Measurements from ENCODE around the gene LY6G5B. TPM values are rescaled to one million over a fixed set of nuclear protein-coding genes. Genes with fewer than 3 reads are reported as not detected.

The LY6G5B gene
- total and polyA plus RNA-seq, 4 donors, result 1.6 to 25.1 (median 20.2) TPM

GRCh38 chr6:31719001-31719400 is 49.2 kb downstream of the LY6G5B start:
- intact Hi-C loops (cut with DNase I), result no loop called here
- 87 to 89% methylated on average over 6 of the region's 6 CpGs for WGBS, 2 donors
- H3K36me3 ChIP-seq (ENCODE audit: control insufficient read depth in 1 of 2, insufficient read depth in 2 of 2, low read length in 1 of 2), result no peaks in the 10 kb centered on the region
- no peaks in the 10 kb centered on the region for H3K27me3 ChIP-seq (ENCODE audit: control insufficient read depth in 1 of 2, insufficient read depth in 2 of 2, low read length in 1 of 2)
- DNase-seq (no peak), ATAC-seq (ENCODE audit: low FRiP score) (no peak)
- no peak overlapping the region for H3K27ac ChIP-seq (ENCODE audit: low read depth in 1 of 2, low read length in 2 of 2)
- no peaks in the 10 kb centered on the region for H3K9me3 ChIP-seq (ENCODE audit: control insufficient read depth, low read length)
- H3K4me3 ChIP-seq (ENCODE audit: low read length in 2 of 2), result no peak overlapping the region
- H3K4me1 ChIP-seq (ENCODE audit: control insufficient read depth in 1 of 2, insufficient read depth in 2 of 2, low read length in 2 of 2), result no peaks in the 10 kb centered on the region

GRCh38 chr6:31720196-31720770 is 50.5 kb downstream of the LY6G5B start:
- Histone ChIP-seq H3K27me3 (ENCODE audit: control insufficient read depth in 1 of 2, insufficient read depth in 2 of 2, low read length in 1 of 2) (no peaks in the 10 kb centered on the region), H3K27ac (ENCODE audit: low read depth in 1 of 2, low read length in 2 of 2) (no peak overlapping the region), H3K9me3 (ENCODE audit: control insufficient read depth, low read length) (no peaks in the 10 kb centered on the region), H3K4me3 (ENCODE audit: low read length in 2 of 2) (no peak overlapping the region), H3K4me1 (ENCODE audit: control insufficient read depth in 1 of 2, insufficient read depth in 2 of 2, low read length in 2 of 2) (no peaks in the 10 kb centered on the region), H3K36me3 (ENCODE audit: control insufficient read depth in 1 of 2, insufficient read depth in 2 of 2, low read length in 1 of 2) (no peaks in the 10 kb centered on the region)
- no peak for ATAC-seq (ENCODE audit: low FRiP score)
- 84 to 90% methylated on average over 5 of the region's 5 CpGs for WGBS, 2 donors
- no peak for DNase-seq
- intact Hi-C loops (cut with DNase I), result no loop called here

GRCh38 chr6:31721351-31722020 is 51.7 kb downstream of the LY6G5B start, which contains the start of gene LY6G6C:
Gene LY6G6C (minus strand): TSS chr6:31721746. CDS start chr6:31721679, 67 bp downstream.
- Histone ChIP-seq H3K36me3 (ENCODE audit: control insufficient read depth in 1 of 2, insufficient read depth in 2 of 2, low read length in 1 of 2) (no peaks in the 10 kb centered on the region), H3K4me3 (ENCODE audit: low read length in 2 of 2) (no peak within 1 kb of the TSS), H3K4me1 (ENCODE audit: control insufficient read depth in 1 of 2, insufficient read depth in 2 of 2, low read length in 2 of 2) (no peaks in the 10 kb centered on the region), H3K27me3 (ENCODE audit: control insufficient read depth in 1 of 2, insufficient read depth in 2 of 2, low read length in 1 of 2) (no peaks in the 10 kb centered on the region), H3K9me3 (ENCODE audit: control insufficient read depth, low read length) (no peaks in the 10 kb centered on the region), H3K27ac (ENCODE audit: low read depth in 1 of 2, low read length in 2 of 2) (no peak within 1 kb of the TSS)
- no peak for ATAC-seq (ENCODE audit: low FRiP score)
- intact Hi-C loops (cut with DNase I), result no loop called here
- DNase-seq, result no peak
- 88 to 90% methylated on average over 3 to 4 of the region's 4 CpGs for WGBS, 2 donors

GRCh38 chr6:31722173-31722572 is 52.4 kb downstream of the LY6G5B start:
- intact Hi-C loops (cut with DNase I), result no loop called here
- no peak for ATAC-seq (ENCODE audit: low FRiP score)
- H3K27me3 ChIP-seq (ENCODE audit: control insufficient read depth in 1 of 2, insufficient read depth in 2 of 2, low read length in 1 of 2), result no peaks in the 10 kb centered on the region
- H3K27ac ChIP-seq (ENCODE audit: low read depth in 1 of 2, low read length in 2 of 2), result no peak overlapping the region
- H3K36me3 ChIP-seq (ENCODE audit: control insufficient read depth in 1 of 2, insufficient read depth in 2 of 2, low read length in 1 of 2), result peaks cover 0 to 1% of the 10 kb centered on the region in 2 donors
- no peaks in the 10 kb centered on the region for H3K4me1 ChIP-seq (ENCODE audit: control insufficient read depth in 1 of 2, insufficient read depth in 2 of 2, low read length in 2 of 2)
- 92 to 97% methylated on average over 3 of the region's 3 CpGs for WGBS, 2 donors
- H3K4me3 ChIP-seq (ENCODE audit: low read length in 2 of 2), result no peak overlapping the region
- DNase-seq, result no peak
- no peaks in the 10 kb centered on the region for H3K9me3 ChIP-seq (ENCODE audit: control insufficient read depth, low read length)

Small RNA genes lying within 50 kb of the gene (microRNA-seq; reads per million reads assigned to microRNA genes)
- 0 to 1.8 reads per million in 2 donors for gene MIR4646
- 0.60 to 0.99 reads per million in 2 donors for gene MIR6832

Other genes with a start within 250 kb of the LY6G5B start
Only the 30 nearest of the 37 such genes appear.
- not detected for gene MCCD1, start 141.0 kb upstream of the LY6G5B start, total RNA-seq
- gene MCCD1, start 141.0 kb upstream of the LY6G5B start, polyA plus RNA-seq, result not detected
- 100 to 1,000 TPM; 235 to 270 TPM for gene DDX39B, start 128.0 kb upstream of the LY6G5B start, total RNA-seq
- gene DDX39B, start 128.0 kb upstream of the LY6G5B start, polyA plus RNA-seq, result 100 to 1,000 TPM; 146 to 570 TPM
- 1 to 10 TPM; 1.3 to 1.5 TPM for gene ATP6V1G2, start 123.4 kb upstream of the LY6G5B start, total RNA-seq
- gene ATP6V1G2, start 123.4 kb upstream of the LY6G5B start, polyA plus RNA-seq, result 1 to 10 TPM; 1.4 to 1.8 TPM
- 10 to 100 TPM; 16.0 to 19.8 TPM for gene NFKBIL1, start 122.4 kb upstream of the LY6G5B start, total RNA-seq
- 10 to 100 TPM; 24.2 to 49.5 TPM for gene NFKBIL1, start 122.4 kb upstream of the LY6G5B start, polyA plus RNA-seq
- gene LTA, start 97.7 kb upstream of the LY6G5B start, total RNA-seq, result not detected
- gene LTA, start 97.7 kb upstream of the LY6G5B start, polyA plus RNA-seq, result under 1 TPM in 1 of 2 donors, not detected in 1; 0.18 TPM
- 1 to 10 TPM in 1 of 2 donors, under 1 TPM in 1; 0.66 to 1.9 TPM for gene TNF, start 94.4 kb upstream of the LY6G5B start, total RNA-seq
- gene TNF, start 94.4 kb upstream of the LY6G5B start, polyA plus RNA-seq, result 1 to 10 TPM in 1 of 2 donors, under 1 TPM in 1; 0.23 to 1.3 TPM
- gene LTB, start 87.6 kb upstream of the LY6G5B start, total RNA-seq, result 1 to 10 TPM; 1.4 to 3.6 TPM
- 1 to 10 TPM in 1 of 2 donors, under 1 TPM in 1; 0.88 to 2.5 TPM for gene LTB, start 87.6 kb upstream of the LY6G5B start, polyA plus RNA-seq
- 10 to 100 TPM; 21.1 to 24.6 TPM for gene LST1, start 83.7 kb upstream of the LY6G5B start, total RNA-seq
- 10 to 100 TPM in 1 of 2 donors, 1 to 10 TPM in 1; 7.9 to 23.4 TPM for gene LST1, start 83.7 kb upstream of the LY6G5B start, polyA plus RNA-seq
- gene NCR3, start 77.0 kb upstream of the LY6G5B start, total RNA-seq, result not detected
- not detected for gene NCR3, start 77.0 kb upstream of the LY6G5B start, polyA plus RNA-seq
- gene AIF1, start 54.7 kb upstream of the LY6G5B start, total RNA-seq, result 10 to 100 TPM; 32.6 to 68.3 TPM
- gene AIF1, start 54.7 kb upstream of the LY6G5B start, polyA plus RNA-seq, result 100 to 1,000 TPM in 1 of 2 donors, 10 to 100 TPM in 1; 38.2 to 166 TPM
- gene PRRC2A, start 49.3 kb upstream of the LY6G5B start, total RNA-seq, result 100 to 1,000 TPM; 154 to 164 TPM
- gene PRRC2A, start 49.3 kb upstream of the LY6G5B start, polyA plus RNA-seq, result 100 to 1,000 TPM in 1 of 2 donors, 10 to 100 TPM in 1; 28.5 to 152 TPM
- gene BAG6, start 17.3 kb upstream of the LY6G5B start, total RNA-seq, result 100 to 1,000 TPM; 207 to 215 TPM
- gene BAG6, start 17.3 kb upstream of the LY6G5B start, polyA plus RNA-seq, result 100 to 1,000 TPM in 1 of 2 donors, 10 to 100 TPM in 1; 75.0 to 379 TPM
- gene APOM, start 14.1 kb upstream of the LY6G5B start, total RNA-seq, result under 1 TPM; 0.42 to 0.96 TPM
- gene APOM, start 14.1 kb upstream of the LY6G5B start, polyA plus RNA-seq, result 1 to 10 TPM in 1 of 2 donors, not detected in 1; 2.6 TPM
- gene C6orf47, start 9.2 kb upstream of the LY6G5B start, total RNA-seq, result 10 to 100 TPM; 18.3 to 20.2 TPM
- 10 to 100 TPM in 1 of 2 donors, 1 to 10 TPM in 1; 7.5 to 12.0 TPM for gene C6orf47, start 9.2 kb upstream of the LY6G5B start, polyA plus RNA-seq
- gene GPANK1, start 5.0 kb upstream of the LY6G5B start, total RNA-seq, result 10 to 100 TPM; 10.9 to 16.5 TPM
- 10 to 100 TPM; 15.9 to 22.8 TPM for gene GPANK1, start 5.0 kb upstream of the LY6G5B start, polyA plus RNA-seq
- 100 to 1,000 TPM; 100 to 106 TPM for gene CSNK2B, start 3.9 kb upstream of the LY6G5B start, total RNA-seq
- gene CSNK2B, start 3.9 kb upstream of the LY6G5B start, polyA plus RNA-seq, result 100 to 1,000 TPM; 122 to 191 TPM
- 1 to 10 TPM; 1.2 to 3.3 TPM for gene LY6G5C, start 11.1 kb downstream of the LY6G5B start, total RNA-seq
- gene LY6G5C, start 11.1 kb downstream of the LY6G5B start, polyA plus RNA-seq, result 1 to 10 TPM; 3.3 to 5.9 TPM
- gene ABHD16A, start 33.3 kb downstream of the LY6G5B start, total RNA-seq, result 10 to 100 TPM; 41.8 to 48.1 TPM
- gene ABHD16A, start 33.3 kb downstream of the LY6G5B start, polyA plus RNA-seq, result 10 to 100 TPM; 12.9 to 50.1 TPM
- not detected for gene LY6G6F, start 36.9 kb downstream of the LY6G5B start, total RNA-seq
- not detected for gene LY6G6F, start 36.9 kb downstream of the LY6G5B start, polyA plus RNA-seq
- gene LY6G6D, start 45.4 kb downstream of the LY6G5B start, total RNA-seq, result not detected
- not detected for gene LY6G6D, start 45.4 kb downstream of the LY6G5B start, polyA plus RNA-seq
- gene LY6G6C, start 51.8 kb downstream of the LY6G5B start, total RNA-seq, result not detected
- gene LY6G6C, start 51.8 kb downstream of the LY6G5B start, polyA plus RNA-seq, result not detected
- under 1 TPM; 0.84 to 0.96 TPM for gene MPIG6B, start 53.4 kb downstream of the LY6G5B start, total RNA-seq
- gene MPIG6B, start 53.4 kb downstream of the LY6G5B start, polyA plus RNA-seq, result not detected
- 100 to 1,000 TPM; 122 to 133 TPM for gene DDAH2, start 59.3 kb downstream of the LY6G5B start, total RNA-seq
- 100 to 1,000 TPM; 118 to 189 TPM for gene DDAH2, start 59.3 kb downstream of the LY6G5B start, polyA plus RNA-seq
- 100 to 1,000 TPM; 303 to 322 TPM for gene CLIC1, start 66.6 kb downstream of the LY6G5B start, total RNA-seq
- 100 to 1,000 TPM; 331 to 368 TPM for gene CLIC1, start 66.6 kb downstream of the LY6G5B start, polyA plus RNA-seq
- gene MSH5, start 70.0 kb downstream of the LY6G5B start, total RNA-seq, result 10 to 100 TPM in 1 of 2 donors, 1 to 10 TPM in 1; 5.9 to 15.1 TPM
- gene MSH5, start 70.0 kb downstream of the LY6G5B start, polyA plus RNA-seq, result 1 to 10 TPM in 1 of 2 donors, not detected in 1; 7.0 TPM
- gene SAPCD1, start 92.7 kb downstream of the LY6G5B start, total RNA-seq, result 1 to 10 TPM in 1 of 2 donors, under 1 TPM in 1; 0.68 to 2.9 TPM
- 1 to 10 TPM in 1 of 2 donors, not detected in 1; 3.2 TPM for gene SAPCD1, start 92.7 kb downstream of the LY6G5B start, polyA plus RNA-seq
- gene VWA7, start 107.4 kb downstream of the LY6G5B start, total RNA-seq, result 1 to 10 TPM in 1 of 2 donors, under 1 TPM in 1; 0.58 to 1.3 TPM
- under 1 TPM in 1 of 2 donors, not detected in 1; 0.23 TPM for gene VWA7, start 107.4 kb downstream of the LY6G5B start, polyA plus RNA-seq
- 10 to 100 TPM; 44.4 to 49.6 TPM for gene VARS1, start 125.8 kb downstream of the LY6G5B start, total RNA-seq
- 10 to 100 TPM in 1 of 2 donors, 1 to 10 TPM in 1; 9.8 to 26.4 TPM for gene VARS1, start 125.8 kb downstream of the LY6G5B start, polyA plus RNA-seq
- 10 to 100 TPM; 32.4 to 33.4 TPM for gene LSM2, start 137.0 kb downstream of the LY6G5B start, total RNA-seq
- 10 to 100 TPM; 41.7 to 42.2 TPM for gene LSM2, start 137.0 kb downstream of the LY6G5B start, polyA plus RNA-seq
- 1 to 10 TPM; 1.9 TPM for gene HSPA1L, start 145.3 kb downstream of the LY6G5B start, total RNA-seq
- 1 to 10 TPM; 1.3 to 2.1 TPM for gene HSPA1L, start 145.3 kb downstream of the LY6G5B start, polyA plus RNA-seq

Measured in aorta (tissue), 5 donors.